Prostate gland (tissue), 2 donors: ENCODE data around the gene CROCC2. TPM values are rescaled to one million over a fixed set of nuclear protein-coding genes. Genes with fewer than 3 reads are reported as not detected.
A peak's percentile ranks its signal among the peaks of the same experiment; 100 is the strongest.

Experiments
- DNase-seq: peaks from one replicate; pipeline ENCODE4 v3.0.0-alpha.2; 2019; ENCODE audit warnings: low spot score
- H3K27ac ChIP-seq, 2 donors: fragments of 200-600 bp; sonication (generic); 2 replicates each; pipeline ENCODE4 v1.5.1; 2017 to 2019
- H3K27me3 ChIP-seq: fragments of 200-600 bp; sonication (generic); replicated peaks from 2 replicates; pipeline ENCODE4 v1.5.1; 2019; ENCODE audit not compliant: insufficient read depth
- H3K36me3 ChIP-seq, 2 donors: fragments of 200-600 bp; sonication (generic); 1 replicate in 1 of 2; 2 replicates in 1 of 2; pipeline versions ENCODE4 v1.5.1 to v1.8.1; 2017 to 2019
- H3K4me1 ChIP-seq: fragments of 200-600 bp; sonication (generic); replicated peaks from 2 replicates; pipeline ENCODE4 v1.5.1; 2019
- H3K4me3 ChIP-seq, 2 donors: fragments of 200-600 bp; sonication (generic); 2 replicates each; pipeline ENCODE4 v1.5.1; 2017 to 2019
- H3K9me3 ChIP-seq: fragments of 200-600 bp; sonication (generic); 2 replicates; pipeline ENCODE4 v1.5.1; 2017
- CTCF ChIP-seq, 4 experiments: fragments of 200-600 bp in 2 of 4; fragments of 450-650 bp in 2 of 4; sonication (generic) in 2 of 4; IDR thresholded peaks; 1 replicate in 3 of 4; 2 replicates in 1 of 4; pipeline ENCODE4 v1.5.1; 2016 to 2019; ENCODE audit warnings: antibody characterized with exemption in 4 of 4, mild to moderate bottlenecking in 2 of 4, moderate library complexity in 2 of 4
- POLR2A ChIP-seq: fragments of 450-650 bp; IDR thresholded peaks from one replicate; pipeline ENCODE4 v1.6.1; 2016; ENCODE audit warnings: antibody characterized with exemption, mild to moderate bottlenecking
- POLR2AphosphoS5 ChIP-seq: sonication (generic); formaldehyde crosslinking; IDR thresholded peaks from one replicate; pipeline ENCODE4 v1.6.1; 2017; ENCODE audit warnings: antibody characterized with exemption
- WGBS: methylation state at CpG from one replicate; pipeline ENCODE4 v1.1.5; 2018; 5-methylcytosine and 5-hydroxymethylcytosine counted together
- intact Hi-C: fragments of 100-400 bp; cut with DNase I; formaldehyde crosslinking; loops from one replicate; pipeline ENCODE4 v1.14.2; 2022
- total RNA-seq, 2 donors: library from RNA; depleted of rRNA; stranded (reverse); fragments of >200 nt; gene quantifications; one replicate each; pipeline ENCODE4 v1.1.0, GENCODE V29; 2016

The CROCC2 gene
- total RNA-seq, 2 donors from 2014 or later = 0.23 TPM; not detected in 1

GRCh38 chr2:241007880-241008710 is 102.0 kb downstream of the CROCC2 start:
- WGBS = 72% methylated on average over 20 of the region's 20 CpGs
- no peak overlapping the region for H3K27ac ChIP-seq
- intact Hi-C loops = no loop called here
- H3K9me3 ChIP-seq = no peaks in the 10 kb centered on the region
- TF ChIP-seq POLR2A (no peak), CTCF (IDR thresholded peaks at IDR 0.05) (no peak), POLR2AphosphoS5 (no peak)
- H3K4me3 ChIP-seq = no peak overlapping the region
- DNase-seq = peak; percentile 22
- no peaks in the 10 kb centered on the region for H3K27me3 ChIP-seq
- peaks cover 21% of the 10 kb centered on the region for H3K4me1 ChIP-seq
- no peaks in the 10 kb centered on the region for H3K36me3 ChIP-seq

GRCh38 chr2:241008711-241009121 is 102.6 kb downstream of the CROCC2 start:
- no peak for TF ChIP-seq POLR2AphosphoS5
- TF ChIP-seq POLR2A = no peak
- Histone ChIP-seq H3K9me3 (no peaks in the 10 kb centered on the region), H3K4me1 (peaks cover 21% of the 10 kb centered on the region), H3K36me3 (no peaks in the 10 kb centered on the region), H3K4me3 (no peak overlapping the region), H3K27me3 (no peaks in the 10 kb centered on the region), H3K27ac (no peak overlapping the region)
- intact Hi-C loops = no loop called here
- WGBS = 73% methylated on average over 3 of the region's 7 CpGs
- peak; percentile 3 for DNase-seq

- H3K27me3 ChIP-seq = no peaks in the 10 kb centered on the region
- intact Hi-C loops = no loop called here
- peak overlapping the region in 1 of 2 donors; percentile 19 for H3K4me3 ChIP-seq
- 95% methylated on average over 2 of the region's 2 CpGs for WGBS
- H3K4me1 ChIP-seq = peaks cover 21% of the 10 kb centered on the region
- peak overlapping the region; percentile 78 to 79 for H3K27ac ChIP-seq
- no peaks in the 10 kb centered on the region for H3K36me3 ChIP-seq
- H3K9me3 ChIP-seq = no peaks in the 10 kb centered on the region
- peak; percentile 6 for DNase-seq
- TF ChIP-seq POLR2A = no peak
- TF ChIP-seq POLR2AphosphoS5 = no peak
- no peak for TF ChIP-seq CTCF (IDR thresholded peaks at IDR 0.05)
These were observed 103.1 kb downstream of the CROCC2 start for GRCh38 chr2:241009191-241009590.

GRCh38 chr2:241009601-241010530 is 103.7 kb downstream of the CROCC2 start:
- DNase-seq = peak; percentile 69
- Histone ChIP-seq H3K36me3 (no peaks in the 10 kb centered on the region), H3K4me1 (peaks cover 27% of the 10 kb centered on the region), H3K9me3 (no peaks in the 10 kb centered on the region), H3K27me3 (no peaks in the 10 kb centered on the region), H3K27ac (peak overlapping the region; percentile 78 to 79), H3K4me3 (peak overlapping the region; percentile 1 to 19)
- 5% methylated on average over 26 of the region's 28 CpGs for WGBS
- intact Hi-C loops = no loop called here
- TF ChIP-seq POLR2A (no peak), CTCF (IDR thresholded peaks at IDR 0.05) (peak in 2 of 4 experiments; percentile 5 to 16), POLR2AphosphoS5 (peak; percentile 65)
